ENCODE measurements around the gene DHRS9.
"Not testable (repeated sequence)": the region's sequence is repeated elsewhere in the genome, so short reads cannot be mapped to it uniquely, and the experiment has no call there.

The DHRS9 gene

DNA sequence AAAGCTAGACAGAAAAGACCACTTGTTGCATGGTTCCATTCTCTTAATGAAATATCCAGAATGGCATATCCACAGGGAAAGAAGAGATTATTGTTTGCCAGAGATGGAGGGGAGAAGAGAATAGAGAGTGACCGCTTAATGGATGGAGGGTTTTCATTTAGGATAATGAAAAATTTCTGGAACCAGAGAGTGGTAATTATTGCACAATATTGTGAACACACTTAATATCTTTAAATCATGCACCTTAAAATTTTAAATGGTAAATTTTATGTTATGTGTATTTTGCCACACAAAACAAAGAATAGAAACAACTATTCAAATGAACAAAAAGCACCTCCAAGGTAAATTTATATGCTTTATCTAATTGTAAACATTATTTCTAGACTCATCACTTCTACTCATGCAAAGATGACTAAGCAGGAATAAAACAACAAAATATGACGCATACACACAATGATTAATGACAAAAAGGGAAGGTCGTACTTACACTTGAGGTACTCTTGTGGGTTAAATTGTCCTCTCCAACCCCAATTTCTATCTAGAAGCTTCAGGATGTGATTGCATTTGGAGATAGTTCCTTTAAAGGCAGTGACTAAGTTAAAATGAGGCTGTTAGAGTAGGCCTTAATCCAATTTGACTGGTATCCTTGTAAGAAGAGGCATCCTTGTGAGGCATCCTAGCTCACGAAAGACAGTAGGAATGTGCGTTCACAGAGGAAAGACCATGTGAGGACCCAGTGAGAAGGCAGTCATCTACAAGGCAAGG, 18.7 kb upstream of the DHRS9 start:
- Mint-ChIP-seq H3K4me3 (no peak overlapping the region), H3K4me1 (no peaks in the 10 kb centered on the region), H3K27ac (no peak overlapping the region), H3K27me3 (ENCODE audit: low read depth) (no peaks in the 10 kb centered on the region), H3K36me3 (ENCODE audit: low read depth) (no peaks in the 10 kb centered on the region), H3K9me3 (peaks cover 20% of the 10 kb centered on the region)
- TF ChIP-seq, protein P1, sequence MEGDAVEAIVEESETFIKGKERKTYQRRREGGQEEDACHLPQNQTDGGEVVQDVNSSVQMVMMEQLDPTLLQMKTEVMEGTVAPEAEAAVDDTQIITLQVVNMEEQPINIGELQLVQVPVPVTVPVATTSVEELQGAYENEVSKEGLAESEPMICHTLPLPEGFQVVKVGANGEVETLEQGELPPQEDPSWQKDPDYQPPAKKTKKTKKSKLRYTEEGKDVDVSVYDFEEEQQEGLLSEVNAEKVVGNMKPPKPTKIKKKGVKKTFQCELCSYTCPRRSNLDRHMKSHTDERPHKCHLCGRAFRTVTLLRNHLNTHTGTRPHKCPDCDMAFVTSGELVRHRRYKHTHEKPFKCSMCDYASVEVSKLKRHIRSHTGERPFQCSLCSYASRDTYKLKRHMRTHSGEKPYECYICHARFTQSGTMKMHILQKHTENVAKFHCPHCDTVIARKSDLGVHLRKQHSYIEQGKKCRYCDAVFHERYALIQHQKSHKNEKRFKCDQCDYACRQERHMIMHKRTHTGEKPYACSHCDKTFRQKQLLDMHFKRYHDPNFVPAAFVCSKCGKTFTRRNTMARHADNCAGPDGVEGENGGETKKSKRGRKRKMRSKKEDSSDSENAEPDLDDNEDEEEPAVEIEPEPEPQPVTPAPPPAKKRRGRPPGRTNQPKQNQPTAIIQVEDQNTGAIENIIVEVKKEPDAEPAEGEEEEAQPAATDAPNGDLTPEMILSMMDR (IDR thresholded peaks at IDR 0.05; ENCODE audit: unreplicated experiment in 3 of 3) = no peak

DNA sequence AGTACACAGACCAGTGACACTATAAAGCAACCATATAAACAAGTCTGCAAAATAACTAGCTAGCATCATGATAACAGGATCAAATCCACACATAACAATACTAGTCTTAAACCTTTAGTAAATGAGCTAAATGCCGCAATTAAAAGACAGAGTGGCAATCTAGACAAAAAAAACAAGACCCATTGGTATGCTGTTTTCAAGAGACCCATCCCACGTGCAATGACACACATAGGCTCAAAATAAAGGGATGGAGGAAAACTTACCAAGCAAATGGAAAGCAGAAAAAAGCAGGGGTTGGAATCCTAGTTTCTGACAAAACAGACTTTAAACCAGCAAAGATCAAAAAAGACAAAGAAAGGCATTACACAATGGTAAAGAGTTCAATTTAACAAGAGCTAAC, 14.8 kb upstream of the DHRS9 start:
- peaks cover 43% of the 10 kb centered on the region for H3K9me3 Mint-ChIP-seq
- H3K4me3 Mint-ChIP-seq; H3K27ac Mint-ChIP-seq; H3K27me3 Mint-ChIP-seq (ENCODE audit: low read depth); H3K36me3 Mint-ChIP-seq (ENCODE audit: low read depth); H3K4me1 Mint-ChIP-seq: not testable (repeated sequence)

DNA sequence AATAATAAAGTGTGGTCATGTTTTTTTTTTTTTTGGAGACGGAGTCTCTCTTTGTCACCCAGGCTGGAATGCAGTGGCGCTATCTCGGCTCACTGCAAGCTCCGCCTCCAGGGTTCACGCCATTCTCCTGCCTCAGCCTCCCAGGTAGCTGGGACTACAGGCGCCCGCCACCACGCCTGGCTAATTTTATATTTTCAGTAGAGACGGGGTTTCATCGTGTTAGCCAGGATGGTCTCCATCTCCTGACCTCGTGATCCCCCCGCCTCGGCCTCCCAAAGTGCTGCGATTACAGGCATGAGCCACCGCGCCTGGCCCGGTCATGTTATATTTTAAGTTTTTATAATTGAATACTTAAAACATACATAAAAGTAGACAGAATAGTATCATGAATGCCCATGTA, 5.2 kb upstream of the DHRS9 start:
- H3K27me3 Mint-ChIP-seq (ENCODE audit: low read depth); H3K9me3 Mint-ChIP-seq; H3K27ac Mint-ChIP-seq; H3K4me3 Mint-ChIP-seq; H3K36me3 Mint-ChIP-seq (ENCODE audit: low read depth); H3K4me1 Mint-ChIP-seq: not testable (repeated sequence)

DNA sequence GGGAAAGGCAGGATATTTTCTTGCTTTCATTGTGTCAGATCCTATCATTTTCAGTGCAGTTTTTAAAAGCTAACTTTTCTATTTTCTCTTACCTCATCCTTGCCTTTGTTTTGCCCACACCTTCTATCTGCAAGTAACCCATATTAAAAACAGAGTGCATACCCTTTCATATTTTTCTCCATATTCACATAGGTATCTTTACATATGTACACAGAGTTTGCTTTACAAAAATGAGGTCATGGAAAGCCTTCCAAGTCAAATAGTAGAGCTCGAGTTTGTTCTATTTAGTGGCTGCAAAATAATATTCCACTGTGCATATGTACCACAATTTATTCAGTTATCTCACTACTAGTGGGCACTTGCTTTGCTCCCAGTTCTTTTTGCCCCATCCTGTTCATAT, 3.9 kb upstream of the DHRS9 start:
- Mint-ChIP-seq H3K27me3 (ENCODE audit: low read depth) (no peaks in the 10 kb centered on the region), H3K4me1 (no peaks in the 10 kb centered on the region), H3K27ac (no peak overlapping the region), H3K36me3 (ENCODE audit: low read depth) (no peaks in the 10 kb centered on the region), H3K9me3 (peaks cover 3% of the 10 kb centered on the region), H3K4me3 (no peak overlapping the region)
- TF ChIP-seq, protein P1 (IDR thresholded peaks at IDR 0.05; ENCODE audit: unreplicated experiment in 3 of 3) = no peak

DNA sequence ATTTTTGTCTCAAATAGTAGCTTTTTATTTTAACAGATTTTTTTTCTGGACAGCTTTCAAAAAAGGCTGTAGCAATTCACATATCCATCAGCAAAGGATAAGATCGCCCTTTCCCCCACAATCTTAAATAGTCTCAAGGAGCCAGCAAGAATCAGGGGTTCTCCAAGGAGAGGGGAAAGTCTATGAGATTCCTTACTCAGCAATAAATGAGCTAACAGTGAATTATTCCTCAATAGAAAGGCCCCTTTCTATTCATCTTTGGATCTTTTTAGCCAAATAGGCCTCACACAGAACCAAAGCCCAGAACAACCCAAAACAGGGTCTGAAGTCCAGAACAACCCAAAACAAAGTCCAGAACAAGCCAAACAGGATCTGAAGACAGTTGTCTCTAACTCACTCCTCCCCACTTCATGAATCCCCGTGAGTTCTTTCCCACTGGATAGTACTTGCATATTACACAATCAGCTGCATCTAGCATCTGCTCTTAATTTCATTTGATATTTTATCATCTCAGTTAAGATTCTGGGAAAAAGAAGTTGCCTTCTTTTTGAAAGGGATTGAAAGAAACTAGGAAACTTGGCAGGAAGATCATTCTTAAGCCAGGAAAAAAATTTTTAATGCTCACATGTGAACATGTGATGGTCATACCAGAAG, 3.4 kb upstream of the DHRS9 start:
- H3K9me3 Mint-ChIP-seq = peaks cover 3% of the 10 kb centered on the region
- no peaks in the 10 kb centered on the region for H3K27me3 Mint-ChIP-seq (ENCODE audit: low read depth)
- no peaks in the 10 kb centered on the region for H3K4me1 Mint-ChIP-seq
- H3K27ac Mint-ChIP-seq = no peak overlapping the region
- no peak overlapping the region for H3K4me3 Mint-ChIP-seq
- no peaks in the 10 kb centered on the region for H3K36me3 Mint-ChIP-seq (ENCODE audit: low read depth)
- TF ChIP-seq, protein P1 (IDR thresholded peaks at IDR 0.05; ENCODE audit: unreplicated experiment in 3 of 3) = no peak

DNA sequence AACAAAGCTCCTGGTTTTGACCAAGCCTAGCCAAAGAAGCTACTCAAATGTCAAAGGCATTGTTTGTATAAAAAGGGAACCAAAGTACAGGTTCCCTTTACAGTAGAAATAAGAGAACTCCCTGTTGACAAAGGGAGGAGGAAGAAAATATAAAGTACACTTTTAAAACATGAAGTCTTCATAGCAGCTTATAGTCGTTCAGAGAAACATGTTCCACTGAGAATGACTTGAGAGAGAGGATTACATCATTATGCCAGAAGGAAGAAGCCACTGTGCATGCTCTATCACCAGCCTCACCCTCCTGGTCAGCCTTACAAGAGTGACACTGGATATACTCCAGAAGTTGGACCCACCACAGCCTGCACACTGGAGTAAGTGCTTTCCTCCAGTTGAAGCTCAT, 2.5 kb upstream of the DHRS9 start:
- no peaks in the 10 kb centered on the region for H3K4me1 Mint-ChIP-seq
- H3K27me3 Mint-ChIP-seq (ENCODE audit: low read depth) = no peaks in the 10 kb centered on the region
- H3K36me3 Mint-ChIP-seq (ENCODE audit: low read depth) = no peaks in the 10 kb centered on the region
- no peak overlapping the region for H3K27ac Mint-ChIP-seq
- TF ChIP-seq, protein P1 (IDR thresholded peaks at IDR 0.05; ENCODE audit: unreplicated experiment in 3 of 3) = no peak
- no peak overlapping the region for H3K4me3 Mint-ChIP-seq
- H3K9me3 Mint-ChIP-seq = no peaks in the 10 kb centered on the region

DNA sequence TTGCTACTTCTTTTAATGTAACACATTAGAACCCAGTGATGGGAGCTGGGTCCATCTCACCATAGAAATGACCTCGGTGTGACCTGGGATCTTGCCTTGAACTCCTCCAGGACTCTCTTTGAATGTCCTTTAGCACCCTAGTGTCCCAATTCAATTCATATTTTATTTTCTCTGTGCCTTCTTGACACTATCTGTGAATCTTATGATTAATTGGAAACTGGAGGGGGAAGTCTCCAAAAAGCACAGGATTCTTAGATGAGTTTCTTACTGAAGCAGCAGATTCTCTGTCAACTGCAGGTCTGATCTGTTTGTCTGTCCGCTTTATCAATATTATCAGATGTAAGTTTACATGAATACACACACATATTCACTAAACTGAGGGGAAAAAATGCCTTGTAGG, 470 bp downstream of the DHRS9 start:
- no peaks in the 10 kb centered on the region for H3K27me3 Mint-ChIP-seq (ENCODE audit: low read depth)
- H3K27ac Mint-ChIP-seq = no peak overlapping the region
- TF ChIP-seq, protein P1 (IDR thresholded peaks at IDR 0.05; ENCODE audit: unreplicated experiment in 3 of 3) = no peak
- H3K36me3 Mint-ChIP-seq (ENCODE audit: low read depth) = no peaks in the 10 kb centered on the region
- H3K4me3 Mint-ChIP-seq = no peak overlapping the region
- no peaks in the 10 kb centered on the region for H3K4me1 Mint-ChIP-seq
- H3K9me3 Mint-ChIP-seq = no peaks in the 10 kb centered on the region

Data from nephron (organoid).